Measurements from ENCODE around the gene CHN2. TPM values are rescaled to one million over a fixed set of nuclear protein-coding genes. Genes with fewer than 3 reads are reported as not detected.

The CHN2 gene
- total and polyA plus RNA-seq, 8 donors, result 8.2 to 32.9 (median 24.0) TPM

DNA sequence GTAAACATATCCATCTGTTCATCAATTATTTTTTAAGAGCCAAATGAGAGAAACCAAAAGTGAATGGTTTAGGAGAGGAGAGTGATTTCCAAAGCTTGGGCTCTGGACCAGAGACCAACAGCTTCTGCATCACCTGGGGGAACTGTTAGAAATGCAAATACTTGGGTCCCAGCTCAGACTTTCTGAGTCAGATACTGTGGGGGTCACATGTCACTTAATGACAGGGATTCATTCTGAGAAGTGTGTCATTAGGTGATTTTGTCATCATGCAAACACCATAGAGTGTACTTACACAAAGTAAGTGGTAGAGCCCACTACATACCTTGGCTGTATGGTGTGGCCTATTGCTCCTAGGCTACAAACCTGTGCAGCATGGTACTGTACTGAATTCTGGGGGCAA is 240.6 kb downstream of the CHN2 start:
- H3K27ac ChIP-seq, result no peak overlapping the region
- H3K27me3 ChIP-seq, result no peaks in the 10 kb centered on the region
- intact Hi-C loops (cut with DNase I), result no loop called here
- FAIRE-seq (no peak), DNase-seq (no peak), ATAC-seq (no peak)
- peaks cover 0 to 11% (median 0%) of the 10 kb centered on the region in 3 donors for H3K4me1 ChIP-seq
- TF ChIP-seq, protein P1, sequence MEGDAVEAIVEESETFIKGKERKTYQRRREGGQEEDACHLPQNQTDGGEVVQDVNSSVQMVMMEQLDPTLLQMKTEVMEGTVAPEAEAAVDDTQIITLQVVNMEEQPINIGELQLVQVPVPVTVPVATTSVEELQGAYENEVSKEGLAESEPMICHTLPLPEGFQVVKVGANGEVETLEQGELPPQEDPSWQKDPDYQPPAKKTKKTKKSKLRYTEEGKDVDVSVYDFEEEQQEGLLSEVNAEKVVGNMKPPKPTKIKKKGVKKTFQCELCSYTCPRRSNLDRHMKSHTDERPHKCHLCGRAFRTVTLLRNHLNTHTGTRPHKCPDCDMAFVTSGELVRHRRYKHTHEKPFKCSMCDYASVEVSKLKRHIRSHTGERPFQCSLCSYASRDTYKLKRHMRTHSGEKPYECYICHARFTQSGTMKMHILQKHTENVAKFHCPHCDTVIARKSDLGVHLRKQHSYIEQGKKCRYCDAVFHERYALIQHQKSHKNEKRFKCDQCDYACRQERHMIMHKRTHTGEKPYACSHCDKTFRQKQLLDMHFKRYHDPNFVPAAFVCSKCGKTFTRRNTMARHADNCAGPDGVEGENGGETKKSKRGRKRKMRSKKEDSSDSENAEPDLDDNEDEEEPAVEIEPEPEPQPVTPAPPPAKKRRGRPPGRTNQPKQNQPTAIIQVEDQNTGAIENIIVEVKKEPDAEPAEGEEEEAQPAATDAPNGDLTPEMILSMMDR (IDR thresholded peaks at IDR 0.05), result no peak
- no peaks in the 10 kb centered on the region for H3K36me3 ChIP-seq
- no peaks in the 10 kb centered on the region for H3K9me3 ChIP-seq
- no peak overlapping the region for H3K4me3 ChIP-seq

DNA sequence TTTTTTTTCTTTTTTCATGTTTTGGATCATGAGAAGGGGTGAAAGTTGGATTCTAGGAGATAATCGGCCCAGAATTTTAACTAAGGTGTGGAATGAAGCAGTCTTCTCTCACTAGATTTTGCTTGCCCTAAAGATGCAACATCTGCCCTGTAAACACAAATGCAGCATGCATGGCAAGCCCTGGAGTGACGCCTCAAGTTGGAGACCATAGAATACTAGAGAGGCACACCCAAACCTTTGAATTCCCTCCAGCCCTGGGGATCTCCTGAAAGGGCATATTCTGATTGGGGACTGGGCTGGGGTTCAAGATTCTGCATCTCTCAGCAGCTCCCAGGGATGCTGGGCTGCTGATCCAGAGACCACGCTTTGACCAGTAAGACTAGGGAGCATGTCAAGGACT is 241.3 kb downstream of the CHN2 start:
- Histone ChIP-seq H3K4me1 (peaks cover 0 to 11% (median 0%) of the 10 kb centered on the region in 3 donors), H3K27me3 (no peaks in the 10 kb centered on the region), H3K9me3 (no peaks in the 10 kb centered on the region), H3K36me3 (no peaks in the 10 kb centered on the region), H3K27ac (no peak overlapping the region), H3K4me3 (no peak overlapping the region)
- DNase-seq (no peak), FAIRE-seq (no peak), ATAC-seq (no peak)
- intact Hi-C loops (cut with DNase I), result no loop called here
- TF ChIP-seq, protein P1 (IDR thresholded peaks at IDR 0.05), result no peak
- WGBS, 2 donors, result 92 to 93% methylated on average over 3 of the region's 3 CpGs

DNA sequence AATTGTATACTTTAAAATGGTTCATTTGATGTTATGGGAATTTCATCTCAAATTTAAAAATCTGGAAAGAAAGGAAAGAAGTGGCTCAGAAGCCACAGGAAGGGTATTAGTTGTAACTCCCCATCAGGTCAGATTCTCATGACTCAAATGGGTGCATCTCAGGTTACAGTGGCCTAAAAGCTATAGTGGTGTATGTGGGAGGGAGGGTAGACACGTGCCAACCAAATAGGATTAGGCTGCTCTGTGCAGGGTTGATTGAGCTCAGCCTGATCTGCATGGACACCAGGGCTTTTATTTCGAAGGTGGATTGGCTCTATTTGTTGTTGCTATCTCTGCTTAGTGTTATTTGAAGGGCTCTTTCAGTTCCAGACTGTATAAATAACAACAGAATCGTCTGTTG is 247.6 kb downstream of the CHN2 start:
- Histone ChIP-seq H3K4me1 (peaks cover 0 to 4% (median 0%) of the 10 kb centered on the region in 3 donors), H3K36me3 (no peaks in the 10 kb centered on the region), H3K27ac (no peak overlapping the region), H3K27me3 (no peaks in the 10 kb centered on the region), H3K9me3 (no peaks in the 10 kb centered on the region), H3K4me3 (no peak overlapping the region)
- DNase-seq (no peak), FAIRE-seq (no peak), ATAC-seq (peak; percentile 60 to 66 (median 63))
- TF ChIP-seq, protein P1 (IDR thresholded peaks at IDR 0.05), result no peak
- intact Hi-C loops (cut with DNase I), result no loop called here
- 37 to 48% methylated on average over 3 of the region's 3 CpGs for WGBS, 2 donors

DNA sequence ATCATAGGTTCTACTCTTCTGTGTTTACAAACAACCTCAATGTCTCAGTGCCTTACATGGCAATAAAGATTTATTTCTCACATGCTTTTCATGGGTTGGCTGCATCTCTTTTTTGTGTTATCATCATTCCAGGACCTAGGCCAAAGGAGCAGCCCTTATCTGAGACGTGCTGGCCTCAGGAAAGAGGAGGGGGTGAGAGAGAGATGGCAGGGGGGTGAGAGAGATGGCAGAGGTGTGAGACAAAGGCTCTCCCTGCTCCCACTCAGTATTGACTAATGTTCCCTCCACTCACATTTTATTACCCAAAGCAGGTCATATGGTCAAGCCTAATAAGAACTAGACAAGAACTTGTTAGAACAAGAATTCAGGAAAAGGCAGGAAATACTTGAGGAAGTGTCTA is 249.0 kb downstream of the CHN2 start:
- no peaks in the 10 kb centered on the region for H3K27me3 ChIP-seq
- H3K27ac ChIP-seq, result no peak overlapping the region
- H3K36me3 ChIP-seq, result no peaks in the 10 kb centered on the region
- H3K4me1 ChIP-seq, result peaks cover 0 to 4% (median 0%) of the 10 kb centered on the region in 3 donors
- intact Hi-C loops (cut with DNase I), result no loop called here
- H3K9me3 ChIP-seq, result no peaks in the 10 kb centered on the region
- WGBS, 2 donors, result 39 to 46% methylated on average over 1 of the region's 1 CpG
- ATAC-seq (no peak), DNase-seq (no peak), FAIRE-seq (no peak)
- TF ChIP-seq, protein P1 (IDR thresholded peaks at IDR 0.05), result no peak
- H3K4me3 ChIP-seq, result no peak overlapping the region

DNA sequence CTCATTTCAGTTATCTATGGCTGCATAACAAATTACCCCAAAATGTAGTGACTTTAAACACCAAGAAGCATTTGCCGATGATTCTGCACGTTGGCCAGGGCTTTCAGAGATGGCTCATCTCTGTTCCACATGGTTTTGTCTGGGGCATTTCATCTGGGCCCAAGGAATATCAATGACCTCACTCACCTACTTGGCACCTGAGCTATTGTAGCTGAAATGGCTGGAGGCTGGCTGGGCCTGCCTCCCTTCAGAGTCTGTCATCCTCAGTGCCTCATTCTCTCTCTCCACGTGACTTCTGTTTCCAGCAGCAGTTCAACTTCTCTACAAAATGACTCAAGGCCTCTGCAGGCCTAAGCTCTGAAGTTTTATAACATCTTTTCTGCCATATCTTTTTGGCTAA is 249.7 kb downstream of the CHN2 start:
- peaks cover 0 to 4% (median 0%) of the 10 kb centered on the region in 3 donors for H3K4me1 ChIP-seq
- H3K4me3 ChIP-seq, result no peak overlapping the region
- H3K9me3 ChIP-seq, result no peaks in the 10 kb centered on the region
- TF ChIP-seq, protein P1 (IDR thresholded peaks at IDR 0.05), result no peak
- ATAC-seq (no peak), DNase-seq (no peak), FAIRE-seq (no peak)
- WGBS, 2 donors, result 92 to 97% methylated on average over 3 of the region's 3 CpGs
- intact Hi-C loops (cut with DNase I), result no loop called here
- no peak overlapping the region for H3K27ac ChIP-seq
- no peaks in the 10 kb centered on the region for H3K27me3 ChIP-seq
- no peaks in the 10 kb centered on the region for H3K36me3 ChIP-seq
